ENCODE data around the gene HYAL3. TPM values are rescaled to one million over a fixed set of nuclear protein-coding genes. Genes with fewer than 3 reads are reported as not detected.

The HYAL3 gene
- total and polyA plus RNA-seq, 2 experiments from 2014 or later = 2.4 to 7.1 TPM

DNA sequence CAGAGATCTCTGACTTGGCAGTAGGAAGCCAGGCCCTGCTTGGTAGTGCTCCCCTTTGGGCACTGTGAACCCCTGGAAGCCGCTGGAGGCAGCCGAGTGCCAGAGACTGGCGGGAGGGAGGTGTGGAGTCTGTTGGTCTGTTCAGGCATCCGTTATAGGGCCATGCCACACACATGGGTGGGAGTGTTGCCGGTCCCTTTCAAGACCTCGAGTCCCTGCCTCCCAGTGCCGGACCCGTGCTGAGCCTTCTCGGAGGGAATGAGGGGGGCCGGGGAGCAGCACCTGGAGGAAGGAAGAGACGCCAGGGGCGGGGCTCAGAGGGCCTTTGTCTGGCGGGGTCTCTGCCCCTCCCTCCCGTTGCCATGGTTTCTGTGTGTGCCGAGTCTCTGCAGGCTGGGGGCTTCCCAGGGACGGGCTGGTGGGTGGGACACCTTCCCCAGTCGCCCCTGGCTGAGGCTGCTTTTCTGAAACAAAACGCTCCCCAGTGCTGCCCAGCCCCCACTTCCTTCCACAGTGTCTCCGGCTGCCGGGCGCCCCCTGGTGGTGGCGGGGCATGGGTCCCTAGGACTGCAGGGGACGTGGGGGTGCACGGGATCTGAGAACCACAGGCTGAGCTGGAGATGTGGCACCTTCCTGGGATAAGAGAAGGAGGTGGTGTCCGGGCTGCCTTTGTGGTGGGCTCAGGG lies 53.2 kb downstream of the HYAL3 start:
- H3K4me3 ChIP-seq = peak overlapping the region; percentile 35; the same call in 1 of the 2 replicates
- H3K27me3 Mint-ChIP-seq (ENCODE audit: insufficient read depth, low read depth, poor library complexity) = peaks cover 20% of the 10 kb centered on the region
- H3K4me3 Mint-ChIP-seq = peak overlapping the region; percentile 39
- no peaks in the 10 kb centered on the region for H3K36me3 ChIP-seq (ENCODE audit: insufficient read depth)
- H3K4me1 Mint-ChIP-seq = peaks cover 66% of the 10 kb centered on the region
- H4K20me1 ChIP-seq (replicated peaks; ENCODE audit: insufficient read depth) = peaks cover 49% of the 10 kb centered on the region
- H3K9me3 Mint-ChIP-seq = no peaks in the 10 kb centered on the region
- no peaks in the 10 kb centered on the region for H3K27me3 ChIP-seq (ENCODE audit: insufficient read depth)
- TF ChIP-seq, protein P1, sequence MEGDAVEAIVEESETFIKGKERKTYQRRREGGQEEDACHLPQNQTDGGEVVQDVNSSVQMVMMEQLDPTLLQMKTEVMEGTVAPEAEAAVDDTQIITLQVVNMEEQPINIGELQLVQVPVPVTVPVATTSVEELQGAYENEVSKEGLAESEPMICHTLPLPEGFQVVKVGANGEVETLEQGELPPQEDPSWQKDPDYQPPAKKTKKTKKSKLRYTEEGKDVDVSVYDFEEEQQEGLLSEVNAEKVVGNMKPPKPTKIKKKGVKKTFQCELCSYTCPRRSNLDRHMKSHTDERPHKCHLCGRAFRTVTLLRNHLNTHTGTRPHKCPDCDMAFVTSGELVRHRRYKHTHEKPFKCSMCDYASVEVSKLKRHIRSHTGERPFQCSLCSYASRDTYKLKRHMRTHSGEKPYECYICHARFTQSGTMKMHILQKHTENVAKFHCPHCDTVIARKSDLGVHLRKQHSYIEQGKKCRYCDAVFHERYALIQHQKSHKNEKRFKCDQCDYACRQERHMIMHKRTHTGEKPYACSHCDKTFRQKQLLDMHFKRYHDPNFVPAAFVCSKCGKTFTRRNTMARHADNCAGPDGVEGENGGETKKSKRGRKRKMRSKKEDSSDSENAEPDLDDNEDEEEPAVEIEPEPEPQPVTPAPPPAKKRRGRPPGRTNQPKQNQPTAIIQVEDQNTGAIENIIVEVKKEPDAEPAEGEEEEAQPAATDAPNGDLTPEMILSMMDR (conservative IDR thresholded peaks at IDR 0.05; ENCODE audit: low read depth in 2 of 2) = peak; percentile 92 to 97
- TF ChIP-seq, protein P2, sequence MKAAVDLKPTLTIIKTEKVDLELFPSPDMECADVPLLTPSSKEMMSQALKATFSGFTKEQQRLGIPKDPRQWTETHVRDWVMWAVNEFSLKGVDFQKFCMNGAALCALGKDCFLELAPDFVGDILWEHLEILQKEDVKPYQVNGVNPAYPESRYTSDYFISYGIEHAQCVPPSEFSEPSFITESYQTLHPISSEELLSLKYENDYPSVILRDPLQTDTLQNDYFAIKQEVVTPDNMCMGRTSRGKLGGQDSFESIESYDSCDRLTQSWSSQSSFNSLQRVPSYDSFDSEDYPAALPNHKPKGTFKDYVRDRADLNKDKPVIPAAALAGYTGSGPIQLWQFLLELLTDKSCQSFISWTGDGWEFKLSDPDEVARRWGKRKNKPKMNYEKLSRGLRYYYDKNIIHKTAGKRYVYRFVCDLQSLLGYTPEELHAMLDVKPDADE (IDR thresholded peaks at IDR 0.05) = peak; percentile 68
- no peak for TF ChIP-seq EZH2 (IDR thresholded peaks at IDR 0.05; ENCODE audit: low read depth, unreplicated experiment)
- peak; percentile 66 for TF ChIP-seq CREB1 (CRISPR knock-in tag; IDR thresholded peaks at IDR 0.05; ENCODE audit: low read depth)
- peaks cover 48% of the 10 kb centered on the region for H3K4me1 ChIP-seq (ENCODE audit: insufficient read depth)
- H3K27ac ChIP-seq (ENCODE audit: low read depth) = peak overlapping the region; percentile 92
- H3K79me2 ChIP-seq (replicated peaks; ENCODE audit: insufficient read depth) = peaks cover 86% of the 10 kb centered on the region
- DNase-seq (ENCODE audit: low spot score) = peak; percentile 98
- H3F3A ChIP-seq (replicated peaks; ENCODE audit: low read depth) = peaks cover 11% of the 10 kb centered on the region; the same call in 1 of the 2 replicates
- H3K27ac Mint-ChIP-seq = peak overlapping the region; percentile 94
- peaks cover 15% of the 10 kb centered on the region for H3K36me3 Mint-ChIP-seq (ENCODE audit: low read depth)
- peak overlapping the region; percentile 72 for H3K4me2 ChIP-seq
- ATAC-seq = peak; percentile 77
- no peaks in the 10 kb centered on the region for H3K9me2 ChIP-seq (ENCODE audit: insufficient read depth)
- H2AFZ ChIP-seq = no peak overlapping the region

GRCh38 chr3:50245251-50245745 lies 53.9 kb downstream of the HYAL3 start:
- Mint-ChIP-seq H3K4me1 (peaks cover 72% of the 10 kb centered on the region), H3K27me3 (ENCODE audit: insufficient read depth, low read depth, poor library complexity) (peaks cover 19% of the 10 kb centered on the region), H3K36me3 (ENCODE audit: low read depth) (peaks cover 15% of the 10 kb centered on the region), H3K27ac (peak overlapping the region; percentile 94), H3K4me3 (peak overlapping the region; percentile 39; the same call in 1 of the 3 replicates), H3K9me3 (no peaks in the 10 kb centered on the region)
- H3K79me2 ChIP-seq (replicated peaks; ENCODE audit: insufficient read depth) = peaks cover 87% of the 10 kb centered on the region
- H3F3A ChIP-seq (replicated peaks; ENCODE audit: low read depth) = peaks cover 12% of the 10 kb centered on the region; the same call in 1 of the 2 replicates
- peaks cover 55% of the 10 kb centered on the region for H3K4me1 ChIP-seq (ENCODE audit: insufficient read depth)
- no peak for DNase-seq (ENCODE audit: low spot score)
- H3K27ac ChIP-seq (ENCODE audit: low read depth) = peak overlapping the region; percentile 89
- no peaks in the 10 kb centered on the region for H3K9me2 ChIP-seq (ENCODE audit: insufficient read depth)
- H3K36me3 ChIP-seq (ENCODE audit: insufficient read depth) = no peaks in the 10 kb centered on the region
- ATAC-seq = 0 out of 3 replicates have a peak, but pooled peaks have one; percentile 0
- H3K4me2 ChIP-seq = peak overlapping the region; percentile 70
- H3K27me3 ChIP-seq (ENCODE audit: insufficient read depth) = no peaks in the 10 kb centered on the region
- H2AFZ ChIP-seq = no peak overlapping the region
- H3K4me3 ChIP-seq = peak overlapping the region; percentile 35; the same call in 1 of the 2 replicates
- peaks cover 44% of the 10 kb centered on the region for H4K20me1 ChIP-seq (replicated peaks; ENCODE audit: insufficient read depth)
- TF ChIP-seq EZH2 (IDR thresholded peaks at IDR 0.05; ENCODE audit: low read depth, unreplicated experiment) = no peak
- TF ChIP-seq EZH2phosphoT487 (IDR thresholded peaks at IDR 0.05; ENCODE audit: unreplicated experiment) = no peak
- no peak for TF ChIP-seq CREB1 (CRISPR knock-in tag; IDR thresholded peaks at IDR 0.05; ENCODE audit: low read depth)
- TF ChIP-seq, protein P1 (conservative IDR thresholded peaks at IDR 0.05; ENCODE audit: low read depth in 2 of 2) = no peak
- TF ChIP-seq REST (IDR thresholded peaks at IDR 0.05; ENCODE audit: unreplicated experiment) = no peak

Data from GM23338 (cell line).